K562 (cell line): ENCODE results near the gene AMMECR1. TPM values are rescaled to one million over a fixed set of nuclear protein-coding genes. Genes with fewer than 3 reads are reported as not detected.

Source experiments
- ATAC-seq: fragments of 200-7000 bp; cut with Tn5 transposase; 3 replicates; pipeline ENCODE4 v1.9.1; 2020; ENCODE audit warnings: moderate library complexity
- BruUV-seq: library from RNA; stranded (reverse); fragments of 400-500 nt; replicated peaks from 2 replicates; lab custom pipeline; 2021; lab: Mats Ljungman, UMichigan
- CTCF ChIA-PET: fragments of 300-600 bp; formaldehyde crosslinking; extraction: SDS; loops from one replicate; lab custom pipeline; 2021; ENCODE audit warnings: low intra/inter-chr PET ratio; lab: Yijun Ruan, JAX
- POLR2A ChIA-PET: fragments of 300-600, 350-650 bp; sonication (Branson Sonifier 250); formaldehyde crosslinking; extraction: SDS; loops from one replicate; lab custom pipeline; 2021; ENCODE audit warnings: antibody characterized with exemption, inconsistent platforms; lab: Yijun Ruan, JAX
- DNase-seq, 4 experiments: peaks; one replicate each; pipeline versions ENCODE4 v3.0.0 to v3.0.0-alpha.2; 2011 to 2018; ENCODE audit warnings: low spot score in 3 of 4, mixed read lengths in 3 of 4; ENCODE audit errors: extremely low read depth in 1 of 4
- FAIRE-seq: peaks from 2 replicates; lab custom pipeline; 2011; peaks lifted over from hg19 to GRCh38; lab: Jason Lieb, UNC
- H2AFZ ChIP-seq: 2 replicates; pipeline ENCODE4 v1.6.0; 2011; ENCODE audit warnings: low read depth, low read length, control low read depth, inconsistent platforms
- H3K27ac ChIP-seq: fragments of 200-600 bp; 3 replicates; pipeline ENCODE4 v1.8.0; 2011; ENCODE audit warnings: low read depth, mild to moderate bottlenecking, control low read depth, inconsistent platforms, low read length, moderate library complexity, mixed read lengths; ENCODE audit errors: extremely low read depth
- H3K27me3 ChIP-seq, 2 experiments: fragments of 300-600 bp in 1 of 2; 2 replicates in 1 of 2; 3 replicates in 1 of 2; pipeline versions ENCODE4 v1.6.0 to v1.8.0; 2011; ENCODE audit warnings: inconsistent platforms in 2 of 2, low read length in 2 of 2, mild to moderate bottlenecking in 1 of 2, mixed read lengths in 1 of 2, moderate library complexity in 1 of 2; ENCODE audit not compliant: control insufficient read depth in 2 of 2, insufficient read depth in 2 of 2
- H3K36me3 ChIP-seq: fragments of 300-600 bp; 3 replicates; pipeline ENCODE4 v1.8.0; 2011; ENCODE audit warnings: mild to moderate bottlenecking, low read length, inconsistent platforms; ENCODE audit not compliant: control insufficient read depth, insufficient read depth
- H3K4me1 ChIP-seq, 2 experiments: fragments of 200-600 bp in 1 of 2; replicated peaks in 1 of 2; 2 replicates in 1 of 2; 3 replicates in 1 of 2; pipeline versions ENCODE4 v1.5.1 to v1.8.0; 2011; ENCODE audit warnings: inconsistent platforms in 2 of 2, low read length in 2 of 2, mild to moderate bottlenecking in 1 of 2, mixed read lengths in 1 of 2, moderate library complexity in 1 of 2; ENCODE audit not compliant: control insufficient read depth in 2 of 2, insufficient read depth in 2 of 2
- H3K4me2 ChIP-seq: 2 replicates; pipeline ENCODE4 v1.6.1; 2011; ENCODE audit warnings: low read length, control low read depth, inconsistent platforms, mixed read lengths; ENCODE audit not compliant: insufficient read depth
- H3K4me3 ChIP-seq: fragments of 200-600 bp; sonication (generic), shearing (Covaris generic); 2 replicates; pipeline ENCODE4 v1.5.1; 2016; ENCODE audit warnings: control low read depth, inconsistent platforms
- H3K79me2 ChIP-seq: fragments of 200-600 bp; 3 replicates; pipeline ENCODE4 v1.8.0; 2011; ENCODE audit warnings: low read length, inconsistent platforms; ENCODE audit not compliant: control insufficient read depth, insufficient read depth
- H3K9ac ChIP-seq, 2 experiments: 2 replicates each; pipeline versions ENCODE4 v1.6.0 to v1.6.1; 2011; ENCODE audit warnings: low read depth in 2 of 2, low read length in 2 of 2, control low read depth in 1 of 2, inconsistent platforms in 1 of 2, mild to moderate bottlenecking in 1 of 2, mixed read lengths in 1 of 2; ENCODE audit not compliant: insufficient read depth in 1 of 2
- H3K9me1 ChIP-seq: one replicate; pipeline ENCODE4 v1.6.0; 2011; ENCODE audit warnings: inconsistent platforms, mild to moderate bottlenecking, low read length, moderate library complexity; ENCODE audit not compliant: control insufficient read depth, insufficient read depth
- H3K9me3 ChIP-seq: replicated peaks from 2 replicates; pipeline ENCODE4 v1.5.1; 2011; ENCODE audit warnings: low read depth, low read length, inconsistent platforms; ENCODE audit not compliant: control insufficient read depth, insufficient read depth
- H4K20me1 ChIP-seq: replicated peaks from 2 replicates; pipeline ENCODE4 v1.6.1; 2011; ENCODE audit warnings: low read length, inconsistent platforms, mixed read lengths; ENCODE audit not compliant: control insufficient read depth, insufficient read depth
- CHD1 ChIP-seq: fragments of 200-600 bp; sonication (generic); IDR thresholded peaks from one replicate; pipeline ENCODE4 v1.6.1; 2012; ENCODE audit warnings: mild to moderate bottlenecking, moderate library complexity, low read length, inconsistent platforms
- EGR1 ChIP-seq: fragments of 450-650 bp; conservative IDR thresholded peaks from 2 replicates; pipeline ENCODE4 v1.6.1; 2017; ENCODE audit warnings: mild to moderate bottlenecking
- MAFK ChIP-seq: IDR thresholded peaks from 2 replicates; pipeline ENCODE4 v1.6.1; 2011; ENCODE audit warnings: low read length, improper control_type of control experiment
- ZNF274 ChIP-seq: IDR thresholded peaks from 2 replicates; pipeline ENCODE4 v1.6.1; 2011; ENCODE audit warnings: low read depth, mild to moderate bottlenecking, low read length, moderate library complexity, borderline replicate concordance
- whole genome bisulfite sequencing: fragments of 100-300 bp; shearing (Covaris generic); methylation state at CpG from one replicate; pipeline ENCODE4 v1.1.6; 2016; ENCODE audit warnings: low coverage, mixed read lengths; ENCODE audit not compliant: insufficient coverage; ENCODE audit errors: missing lambda C conversion rate; 5-methylcytosine and 5-hydroxymethylcytosine counted together
- in situ Hi-C: fragments of 300-500 bp; cut with MboI; formaldehyde crosslinking; loops from 4 replicates; pipeline ENCODE4 v1.15.0; 2018; ENCODE audit warnings: inconsistent platforms, mixed read lengths
- intact Hi-C: fragments of 100-400 bp; cut with micrococcal nuclease; formaldehyde crosslinking; loops from 2 replicates; pipeline ENCODE4 v1.14.2; 2022
- polyA plus RNA-seq, 8 experiments: library from polyadenylated mRNA; depleted of rRNA in 4 of 8; stranded (reverse) in 5 of 8; unstranded in 3 of 8; fragments of >200 nt; fragmentation: Nextera tagmentation in 2 of 8; fragmentation: Illumina TruSeq in 1 of 8; extraction: Ambion mirVana in 2 of 8; extraction: Trizol in 1 of 8; gene quantifications; 2 replicates each; pipeline versions ENCODE4 v1.2.1 to v1.2.3, GENCODE V29; 2011 to 2014; ENCODE audit warnings: inconsistent platforms in 1 of 8, missing spikeins in 1 of 8
- total RNA-seq, 7 experiments: library from RNA; depleted of rRNA in 6 of 7; stranded (reverse); fragments of >200 nt in 6 of 7; fragmentation: Illumina TruSeq in 2 of 7; extraction: Trizol in 2 of 7; gene quantifications; 2 replicates each; pipeline versions ENCODE4 v1.2.1 to v1.2.3, GENCODE V29; 2011 to 2021; ENCODE audit warnings: low replicate concordance in 1 of 7
- TF ChIP-seq, protein P1 (sequence below): fragments of 450-650 bp; IDR thresholded peaks from 2 replicates; pipeline ENCODE4 v1.6.1; 2016
- TF ChIP-seq, protein P2 (sequence below), 2 experiments: IDR thresholded peaks; 2 replicates each; pipeline ENCODE4 v1.6.1; 2012; ENCODE audit warnings: improper control_type of control experiment in 2 of 2, low read depth in 2 of 2, low read length in 2 of 2, borderline replicate concordance in 1 of 2
- TF ChIP-seq, protein P3 (sequence below), 2 experiments: IDR thresholded peaks; 2 replicates each; pipeline ENCODE4 v1.6.1; 2011; ENCODE audit warnings: borderline replicate concordance in 1 of 2, control low read depth in 1 of 2, low read depth in 1 of 2, low read length in 1 of 2, mild to moderate bottlenecking in 1 of 2, mixed read lengths in 1 of 2, moderate library complexity in 1 of 2; ENCODE audit not compliant: insufficient read depth in 1 of 2, insufficient read length in 1 of 2, poor library complexity in 1 of 2, severe bottlenecking in 1 of 2; ENCODE audit errors: extremely low read depth in 1 of 2

Gene AMMECR1
- total and polyA plus RNA-seq, 9 of the 15 experiments (the other 6 are each of a cell fraction or from before 2014, with no cell fraction given), result 13.9 to 36.7 (median 23.6) TPM

DNA sequence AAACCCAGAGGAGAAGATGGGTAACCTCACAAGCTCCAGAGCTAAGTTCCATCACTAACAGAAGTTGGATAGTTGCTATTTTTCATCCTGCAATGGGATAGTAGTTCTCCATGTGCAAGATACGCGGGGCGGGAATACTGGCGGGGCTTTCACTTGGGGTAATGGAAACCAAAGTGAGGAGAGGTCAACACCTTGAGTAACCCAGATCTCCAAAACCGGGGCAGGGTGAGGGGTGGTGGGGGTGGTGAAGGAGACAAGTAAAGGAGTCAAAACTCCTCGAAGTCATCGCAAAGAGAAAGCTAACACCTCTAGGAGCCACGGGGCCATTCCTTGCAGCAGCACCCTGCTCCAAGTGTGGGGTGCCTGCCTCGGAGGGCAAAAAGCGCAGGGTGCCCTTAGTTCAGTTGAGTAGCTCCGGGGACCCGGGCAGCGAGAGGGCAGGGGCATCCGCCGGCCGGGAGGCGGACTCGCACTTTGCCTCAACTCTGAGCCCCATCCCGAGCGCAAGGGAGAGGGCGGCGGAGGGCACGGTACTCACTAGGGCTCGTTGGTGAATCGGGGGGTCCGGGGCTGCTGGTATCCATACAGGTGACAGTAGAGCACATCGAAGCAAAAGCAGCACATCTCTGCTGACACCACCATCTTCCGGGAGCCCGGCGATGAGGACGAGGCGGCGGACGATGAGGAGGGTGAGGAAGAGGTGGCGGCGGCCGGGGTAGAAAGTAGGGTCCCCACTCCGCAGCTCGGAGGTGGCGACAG lies 645 bp downstream of the AMMECR1 start (continued):
- TF ChIP-seq, protein P1, sequence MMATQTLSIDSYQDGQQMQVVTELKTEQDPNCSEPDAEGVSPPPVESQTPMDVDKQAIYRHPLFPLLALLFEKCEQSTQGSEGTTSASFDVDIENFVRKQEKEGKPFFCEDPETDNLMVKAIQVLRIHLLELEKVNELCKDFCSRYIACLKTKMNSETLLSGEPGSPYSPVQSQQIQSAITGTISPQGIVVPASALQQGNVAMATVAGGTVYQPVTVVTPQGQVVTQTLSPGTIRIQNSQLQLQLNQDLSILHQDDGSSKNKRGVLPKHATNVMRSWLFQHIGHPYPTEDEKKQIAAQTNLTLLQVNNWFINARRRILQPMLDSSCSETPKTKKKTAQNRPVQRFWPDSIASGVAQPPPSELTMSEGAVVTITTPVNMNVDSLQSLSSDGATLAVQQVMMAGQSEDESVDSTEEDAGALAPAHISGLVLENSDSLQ, result no peak

DNA sequence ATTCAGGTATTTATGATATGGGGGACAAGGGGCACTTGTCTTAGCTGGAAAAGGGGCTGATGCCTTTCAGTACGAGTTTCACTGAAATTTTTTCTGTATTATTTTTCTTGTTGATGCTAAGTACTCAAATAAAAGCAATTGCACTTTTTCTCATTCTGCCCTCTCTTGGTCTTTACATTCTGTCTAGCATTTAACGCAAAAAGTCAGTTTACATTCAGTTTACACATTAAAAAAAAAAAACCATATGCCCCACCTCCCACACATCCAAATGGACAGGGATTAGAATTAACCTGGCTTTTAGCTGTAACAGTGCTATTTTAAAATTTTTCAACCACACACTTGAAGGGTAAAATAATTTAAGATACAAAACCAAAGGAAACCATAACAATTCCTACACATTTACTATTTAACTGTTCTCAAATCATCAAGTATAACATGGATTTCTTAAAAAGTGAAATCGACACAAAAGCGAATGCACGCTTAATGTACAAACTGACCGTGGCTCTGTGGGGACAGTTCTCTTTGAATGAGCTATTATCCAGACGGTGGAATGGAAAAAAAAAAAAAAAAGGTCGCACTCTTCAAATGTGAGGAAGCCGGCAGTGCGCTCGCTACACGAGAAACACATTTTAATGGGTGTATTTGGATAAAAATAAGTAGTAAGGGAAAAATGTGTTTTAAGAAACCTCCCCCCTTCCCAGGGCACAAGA lies 1.4 kb downstream of the AMMECR1 start:
- peak overlapping the region; percentile 95 for H3K4me3 ChIP-seq
- H3K9ac ChIP-seq, result peak overlapping the region; percentile 86 to 98
- peak overlapping the region; percentile 92 for H3K4me2 ChIP-seq
- H4K20me1 ChIP-seq, result peaks cover 12% of the 10 kb centered on the region
- ATAC-seq (peak; percentile 7), DNase-seq (peak in 1 of 4 experiments; percentile 38), FAIRE-seq (peak; percentile 67)
- peaks cover 3 to 31% of the 10 kb centered on the region in 2 experiments; a peak in 2 of 5 replicates for H3K4me1 ChIP-seq
- TF ChIP-seq EGR1 (0 out of 2 replicates have a peak, but pooled peaks have one; percentile 10), CHD1 (peak; percentile 34), ZNF274 (no peak), MAFK (no peak)
- TF ChIP-seq, protein P2, sequence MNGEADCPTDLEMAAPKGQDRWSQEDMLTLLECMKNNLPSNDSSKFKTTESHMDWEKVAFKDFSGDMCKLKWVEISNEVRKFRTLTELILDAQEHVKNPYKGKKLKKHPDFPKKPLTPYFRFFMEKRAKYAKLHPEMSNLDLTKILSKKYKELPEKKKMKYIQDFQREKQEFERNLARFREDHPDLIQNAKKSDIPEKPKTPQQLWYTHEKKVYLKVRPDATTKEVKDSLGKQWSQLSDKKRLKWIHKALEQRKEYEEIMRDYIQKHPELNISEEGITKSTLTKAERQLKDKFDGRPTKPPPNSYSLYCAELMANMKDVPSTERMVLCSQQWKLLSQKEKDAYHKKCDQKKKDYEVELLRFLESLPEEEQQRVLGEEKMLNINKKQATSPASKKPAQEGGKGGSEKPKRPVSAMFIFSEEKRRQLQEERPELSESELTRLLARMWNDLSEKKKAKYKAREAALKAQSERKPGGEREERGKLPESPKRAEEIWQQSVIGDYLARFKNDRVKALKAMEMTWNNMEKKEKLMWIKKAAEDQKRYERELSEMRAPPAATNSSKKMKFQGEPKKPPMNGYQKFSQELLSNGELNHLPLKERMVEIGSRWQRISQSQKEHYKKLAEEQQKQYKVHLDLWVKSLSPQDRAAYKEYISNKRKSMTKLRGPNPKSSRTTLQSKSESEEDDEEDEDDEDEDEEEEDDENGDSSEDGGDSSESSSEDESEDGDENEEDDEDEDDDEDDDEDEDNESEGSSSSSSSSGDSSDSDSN (IDR thresholded peaks at IDR 0.05; ENCODE audit: borderline replicate concordance in 1 of 2, low read depth in 2 of 2, low read length in 2 of 2), result 0 out of 4 replicates have a peak, but pooled peaks of 1 of the 2 experiments have one; percentile 18
- TF ChIP-seq, protein P3, sequence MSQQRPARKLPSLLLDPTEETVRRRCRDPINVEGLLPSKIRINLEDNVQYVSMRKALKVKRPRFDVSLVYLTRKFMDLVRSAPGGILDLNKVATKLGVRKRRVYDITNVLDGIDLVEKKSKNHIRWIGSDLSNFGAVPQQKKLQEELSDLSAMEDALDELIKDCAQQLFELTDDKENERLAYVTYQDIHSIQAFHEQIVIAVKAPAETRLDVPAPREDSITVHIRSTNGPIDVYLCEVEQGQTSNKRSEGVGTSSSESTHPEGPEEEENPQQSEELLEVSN (IDR thresholded peaks at IDR 0.05; ENCODE audit: borderline replicate concordance in 1 of 2, extremely low read depth in 1 of 2, insufficient read depth in 1 of 2, insufficient read length in 1 of 2, low read depth in 1 of 2, low read length in 1 of 2, poor library complexity in 1 of 2, severe bottlenecking in 1 of 2), result no peak
- BruUV-seq, result TSS peak; percentile 34
- ChIA-PET CTCF (no interaction called here), POLR2A (interaction anchor here (0.5 to 3.4 kb wide), 9 partner anchors 10 to 1406 kb away, joined by 3 to 26 read pairs (median 3); no protein-coding TSS in a partner anchor)
- peak overlapping the region; percentile 86; the same call in 1 of the 2 replicates for H2AFZ ChIP-seq
- intact Hi-C loops (loop anchor here (2.0 to 5.0 kb wide), 3 partner anchors 89 to 154 kb away; no protein-coding TSS in a partner anchor), in situ Hi-C loops (no loop called here)
- no peaks in the 10 kb centered on the region for H3K27me3 ChIP-seq
- H3K27ac ChIP-seq, result peak overlapping the region; percentile 91
- H3K36me3 ChIP-seq, result peaks cover 2% of the 10 kb centered on the region; the same call in 1 of the 3 replicates
- H3K9me1 ChIP-seq, result no peaks in the 10 kb centered on the region
- H3K9me3 ChIP-seq, result no peaks in the 10 kb centered on the region
- H3K79me2 ChIP-seq, result peaks cover 70% of the 10 kb centered on the region
- 3% methylated on average over 11 of the region's 12 CpGs for WGBS
